ENCODE data around the gene NET1.

The NET1 gene

DNA sequence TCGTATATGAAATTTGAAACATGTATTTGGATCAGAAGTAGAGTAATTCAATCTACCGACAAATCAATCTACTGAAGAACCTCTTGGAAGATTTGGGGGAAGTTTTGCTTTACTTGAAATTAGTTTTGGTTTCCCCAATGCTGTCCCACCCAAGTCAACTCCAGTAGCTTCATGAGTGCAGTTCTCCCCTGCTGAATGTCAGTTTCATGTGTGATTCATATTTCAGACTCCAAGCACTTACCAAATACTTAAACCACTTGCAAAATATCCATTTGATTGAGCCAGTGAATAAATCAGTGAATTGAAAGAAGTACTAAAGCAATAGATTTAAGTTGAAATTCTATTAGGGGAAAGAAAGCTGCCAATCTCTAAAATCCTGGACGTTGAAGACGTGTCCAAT, 77.7 kb downstream of the NET1 start:
- TF ChIP-seq, protein P1, sequence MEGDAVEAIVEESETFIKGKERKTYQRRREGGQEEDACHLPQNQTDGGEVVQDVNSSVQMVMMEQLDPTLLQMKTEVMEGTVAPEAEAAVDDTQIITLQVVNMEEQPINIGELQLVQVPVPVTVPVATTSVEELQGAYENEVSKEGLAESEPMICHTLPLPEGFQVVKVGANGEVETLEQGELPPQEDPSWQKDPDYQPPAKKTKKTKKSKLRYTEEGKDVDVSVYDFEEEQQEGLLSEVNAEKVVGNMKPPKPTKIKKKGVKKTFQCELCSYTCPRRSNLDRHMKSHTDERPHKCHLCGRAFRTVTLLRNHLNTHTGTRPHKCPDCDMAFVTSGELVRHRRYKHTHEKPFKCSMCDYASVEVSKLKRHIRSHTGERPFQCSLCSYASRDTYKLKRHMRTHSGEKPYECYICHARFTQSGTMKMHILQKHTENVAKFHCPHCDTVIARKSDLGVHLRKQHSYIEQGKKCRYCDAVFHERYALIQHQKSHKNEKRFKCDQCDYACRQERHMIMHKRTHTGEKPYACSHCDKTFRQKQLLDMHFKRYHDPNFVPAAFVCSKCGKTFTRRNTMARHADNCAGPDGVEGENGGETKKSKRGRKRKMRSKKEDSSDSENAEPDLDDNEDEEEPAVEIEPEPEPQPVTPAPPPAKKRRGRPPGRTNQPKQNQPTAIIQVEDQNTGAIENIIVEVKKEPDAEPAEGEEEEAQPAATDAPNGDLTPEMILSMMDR (IDR thresholded peaks at IDR 0.05; ENCODE audit: low read depth, low read length, missing control alignments), result no peak
- in situ Hi-C loops (cut with HindIII; ENCODE audit: low sequenced_read_pairs), result loop anchor here (10.0 kb wide), 1 partner anchor 65 kb away; no protein-coding TSS in a partner anchor
- H3K4me3 ChIP-seq (ENCODE audit: low read depth, low read length), result no peak overlapping the region
- DNase-seq (ENCODE audit: low read depth), result no peak

DNA sequence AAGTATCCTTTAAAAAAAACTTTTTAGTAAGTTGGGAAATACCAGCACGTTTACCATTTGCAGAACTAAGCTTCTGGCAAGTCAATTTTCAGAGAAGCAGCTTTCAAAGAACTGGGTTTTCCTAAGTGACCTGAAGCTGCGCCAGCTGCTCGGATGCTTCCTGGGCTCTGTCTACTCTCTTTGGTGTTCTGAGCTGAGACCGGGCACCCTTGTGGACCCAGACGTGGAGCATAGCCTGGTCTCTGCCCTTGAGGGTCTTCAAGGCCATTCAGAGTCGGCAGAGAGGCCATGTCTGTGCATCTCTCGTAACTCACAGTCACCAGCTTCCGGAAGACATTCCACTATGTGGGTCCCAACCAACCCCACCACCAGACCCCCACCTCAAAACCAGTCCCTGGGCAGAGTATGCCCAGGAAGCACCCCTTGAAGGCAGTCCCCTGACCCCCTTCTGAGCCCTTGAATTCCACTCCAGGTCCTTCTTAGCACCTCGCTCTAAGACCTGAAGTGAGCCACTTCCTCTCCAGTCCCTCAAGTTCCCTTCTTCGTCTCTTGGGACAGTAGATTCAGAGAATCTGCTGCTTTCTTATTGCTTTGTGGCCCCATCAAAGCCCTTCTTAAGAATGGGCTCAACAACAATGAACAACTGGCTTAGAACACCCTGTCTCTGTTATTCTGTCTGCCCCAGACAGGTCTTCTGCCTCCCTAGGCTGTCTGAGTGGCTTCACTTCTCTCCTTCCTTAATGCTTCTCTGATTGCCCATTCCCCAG, 78.5 kb downstream of the NET1 start:
- in situ Hi-C loops (cut with HindIII; ENCODE audit: low sequenced_read_pairs), result loop anchor here (10.0 kb wide), 1 partner anchor 64 kb away; no protein-coding TSS in a partner anchor
- TF ChIP-seq, protein P1 (IDR thresholded peaks at IDR 0.05; ENCODE audit: low read depth, low read length, missing control alignments), result no peak
- H3K4me3 ChIP-seq (ENCODE audit: low read depth, low read length), result no peak overlapping the region
- DNase-seq (ENCODE audit: low read depth), result no peak

DNA sequence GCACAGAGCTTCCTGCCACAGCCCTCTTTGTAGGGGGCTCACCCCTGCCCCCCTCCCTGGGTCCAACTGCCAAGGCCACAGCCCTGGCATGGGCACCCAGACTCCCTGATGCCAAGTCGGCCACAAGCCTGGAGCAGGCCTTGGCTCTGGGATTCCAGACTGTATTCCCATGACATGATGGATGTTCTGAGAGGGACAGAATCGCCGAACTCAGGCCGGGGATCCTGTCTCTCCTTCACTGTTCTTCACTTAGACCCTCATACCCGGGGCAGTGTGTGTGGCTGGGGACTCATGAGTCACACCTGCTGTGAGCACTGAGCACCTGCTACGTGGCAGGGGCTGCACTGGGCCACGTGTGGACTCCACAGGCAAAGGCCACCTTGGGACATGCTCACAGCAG, 79.1 kb downstream of the NET1 start:
- H3K4me3 ChIP-seq (ENCODE audit: low read depth, low read length), result no peak overlapping the region
- TF ChIP-seq, protein P1 (IDR thresholded peaks at IDR 0.05; ENCODE audit: low read depth, low read length, missing control alignments), result no peak
- in situ Hi-C loops (cut with HindIII; ENCODE audit: low sequenced_read_pairs), result loop anchor here (10.0 kb wide), 1 partner anchor 63 kb away; no protein-coding TSS in a partner anchor
- no peak for DNase-seq (ENCODE audit: low read depth)

- no peak overlapping the region for H3K4me3 ChIP-seq (ENCODE audit: low read depth, low read length)
- no peak for DNase-seq (ENCODE audit: low read depth)
- in situ Hi-C loops (cut with HindIII; ENCODE audit: low sequenced_read_pairs), result loop anchor here (10.0 kb wide), 1 partner anchor 62 kb away; no protein-coding TSS in a partner anchor
- TF ChIP-seq, protein P1 (IDR thresholded peaks at IDR 0.05; ENCODE audit: low read depth, low read length, missing control alignments), result no peak
Measured at GRCh38 chr10:5492322-5492855, 80.0 kb downstream of the NET1 start.

GRCh38 chr10:5492929-5493576, 80.7 kb downstream of the NET1 start:
- DNase-seq (ENCODE audit: low read depth), result no peak
- H3K4me3 ChIP-seq (ENCODE audit: low read depth, low read length), result no peak overlapping the region
- TF ChIP-seq, protein P1 (IDR thresholded peaks at IDR 0.05; ENCODE audit: low read depth, low read length, missing control alignments), result no peak
- in situ Hi-C loops (cut with HindIII; ENCODE audit: low sequenced_read_pairs), result loop anchor here (10.0 kb wide), 1 partner anchor 62 kb away; no protein-coding TSS in a partner anchor

- DNase-seq (ENCODE audit: low read depth), result no peak
- in situ Hi-C loops (cut with HindIII; ENCODE audit: low sequenced_read_pairs), result loop anchor here (10.0 kb wide), 1 partner anchor 61 kb away; no protein-coding TSS in a partner anchor
- H3K4me3 ChIP-seq (ENCODE audit: low read depth, low read length), result no peak overlapping the region
- TF ChIP-seq, protein P1 (IDR thresholded peaks at IDR 0.05; ENCODE audit: low read depth, low read length, missing control alignments), result no peak
Measured at GRCh38 chr10:5493691-5494090, 81.3 kb downstream of the NET1 start.

Data from astrocyte of the cerebellum (primary cell).